DOHH2 (cell line): ENCODE results near the gene MLLT3.

Source experiments
- H3F3A ChIP-seq: fragments of 200-600 bp; sonication (generic), shearing (Covaris generic); 2 replicates; pipeline ENCODE4 v1.6.0; 2016; ENCODE audit warnings: antibody characterized with exemption, mild to moderate bottlenecking; ENCODE audit not compliant: control insufficient read depth, insufficient read depth
- H3K27ac ChIP-seq: fragments of 200-600 bp; sonication (generic); 2 replicates; pipeline ENCODE4 v1.5.1; 2014; ENCODE audit warnings: low read depth, mild to moderate bottlenecking, low read length, moderate library complexity
- H3K27me3 ChIP-seq: fragments of 200-600 bp; sonication (generic); 2 replicates; pipeline ENCODE4 v1.6.1; 2014; ENCODE audit warnings: mild to moderate bottlenecking, low read length, mixed read lengths; ENCODE audit not compliant: control insufficient read depth
- H3K36me3 ChIP-seq: fragments of 200-600 bp; sonication (generic); 2 replicates; pipeline ENCODE4 v1.6.1; 2014; ENCODE audit warnings: mild to moderate bottlenecking, low read length, moderate library complexity, mixed read lengths; ENCODE audit not compliant: control insufficient read depth
- H3K4me1 ChIP-seq: fragments of 200-600 bp; sonication (generic); 2 replicates; pipeline ENCODE4 v1.6.1; 2014; ENCODE audit warnings: mild to moderate bottlenecking, low read length, mixed read lengths; ENCODE audit not compliant: control insufficient read depth
- H3K4me2 ChIP-seq: fragments of 200-600 bp; sonication (generic); 2 replicates; pipeline ENCODE4 v1.6.0; 2014; ENCODE audit warnings: mild to moderate bottlenecking, low read length, moderate library complexity
- H3K4me3 ChIP-seq: fragments of 200-600 bp; sonication (generic); 2 replicates; pipeline ENCODE4 v1.5.1; 2014; ENCODE audit warnings: mild to moderate bottlenecking, low read length, mixed read lengths
- H3K79me2 ChIP-seq: fragments of 200-600 bp; sonication (generic); 2 replicates; pipeline ENCODE4 v1.6.1; 2014; ENCODE audit warnings: mild to moderate bottlenecking, low read length, mixed read lengths; ENCODE audit not compliant: control insufficient read depth
- H3K9me2 ChIP-seq: fragments of 200-600 bp; sonication (generic); replicated peaks from 2 replicates; pipeline ENCODE4 v1.6.1; 2014; ENCODE audit warnings: mild to moderate bottlenecking, low read length, mixed read lengths; ENCODE audit not compliant: control insufficient read depth
- H3K9me3 ChIP-seq: fragments of 200-600 bp; sonication (generic); 2 replicates; pipeline ENCODE4 v1.6.1; 2014; ENCODE audit warnings: antibody characterized with exemption, low read length, mixed read lengths; ENCODE audit not compliant: control insufficient read depth, insufficient read depth
- H4K20me1 ChIP-seq: fragments of 200-600 bp; sonication (generic); 2 replicates; pipeline ENCODE4 v1.6.0; 2014; ENCODE audit warnings: low read depth, mild to moderate bottlenecking, antibody characterized with exemption, low read length, moderate library complexity; ENCODE audit not compliant: control insufficient read depth, insufficient read depth
- CTCF ChIP-seq: fragments of 200-600 bp; sonication (generic); IDR thresholded peaks from one replicate; pipeline ENCODE4 v1.5.1; 2014; ENCODE audit warnings: antibody characterized with exemption, mild to moderate bottlenecking, low read depth, low read length; ENCODE audit not compliant: poor library complexity, severe bottlenecking
- EZH2phosphoT487 ChIP-seq: fragments of 200-600 bp; sonication (generic); IDR thresholded peaks from 2 replicates; pipeline ENCODE4 v1.6.1; 2017; ENCODE audit warnings: borderline replicate concordance, mild to moderate bottlenecking, antibody characterized with exemption, low read length, moderate library complexity, mixed read lengths

Gene MLLT3

GRCh38 chr9:20409321-20410092 is 212.8 kb downstream of the MLLT3 start:
- no peaks in the 10 kb centered on the region for H3K9me2 ChIP-seq
- H3K9me3 ChIP-seq: no peaks in the 10 kb centered on the region
- no peak overlapping the region for H3K4me2 ChIP-seq
- no peak overlapping the region for H3K4me3 ChIP-seq
- no peaks in the 10 kb centered on the region for H3K27me3 ChIP-seq
- H3K79me2 ChIP-seq: no peaks in the 10 kb centered on the region
- no peaks in the 10 kb centered on the region for H3F3A ChIP-seq
- H4K20me1 ChIP-seq: no peaks in the 10 kb centered on the region
- H3K4me1 ChIP-seq: no peaks in the 10 kb centered on the region
- no peaks in the 10 kb centered on the region for H3K36me3 ChIP-seq
- H3K27ac ChIP-seq: no peak overlapping the region
- TF ChIP-seq CTCF (no peak), EZH2phosphoT487 (no peak)

- Histone ChIP-seq H3F3A (no peaks in the 10 kb centered on the region), H3K27ac (no peak overlapping the region), H3K9me3 (no peaks in the 10 kb centered on the region), H3K4me1 (no peaks in the 10 kb centered on the region), H3K4me2 (no peak overlapping the region), H4K20me1 (no peaks in the 10 kb centered on the region), H3K4me3 (no peak overlapping the region), H3K79me2 (no peaks in the 10 kb centered on the region), H3K9me2 (no peaks in the 10 kb centered on the region), H3K27me3 (no peaks in the 10 kb centered on the region), H3K36me3 (no peaks in the 10 kb centered on the region)
- TF ChIP-seq CTCF (no peak), EZH2phosphoT487 (no peak)
These were observed 213.8 kb downstream of the MLLT3 start for GRCh38 chr9:20408513-20408912.

GRCh38 chr9:20407013-20407412 is 215.3 kb downstream of the MLLT3 start:
- H3K4me2 ChIP-seq: no peak overlapping the region
- H3K4me1 ChIP-seq: no peaks in the 10 kb centered on the region
- no peaks in the 10 kb centered on the region for H3F3A ChIP-seq
- TF ChIP-seq EZH2phosphoT487 (no peak), CTCF (no peak)
- H3K27ac ChIP-seq: no peak overlapping the region
- H3K79me2 ChIP-seq: no peaks in the 10 kb centered on the region
- H3K9me2 ChIP-seq: no peaks in the 10 kb centered on the region
- no peaks in the 10 kb centered on the region for H3K36me3 ChIP-seq
- H3K9me3 ChIP-seq: no peaks in the 10 kb centered on the region
- no peaks in the 10 kb centered on the region for H3K27me3 ChIP-seq
- no peaks in the 10 kb centered on the region for H4K20me1 ChIP-seq
- H3K4me3 ChIP-seq: no peak overlapping the region
